ENCODE measurements around the gene FBXL14. TPM values are rescaled to one million over a fixed set of nuclear protein-coding genes. Genes with fewer than 3 reads are reported as not detected.

FBXL14 gene
- total RNA-seq, 4 donors from 2014 or later = 5.4 to 12.4 (median 7.6) TPM

GRCh38 chr12:1580526-1580925 lies 13.9 kb downstream of the FBXL14 start:
- Histone ChIP-seq H3K4me1 (peaks cover 16% of the 10 kb centered on the region), H3K27me3 (no peaks in the 10 kb centered on the region), H3K4me3 (no peak overlapping the region), H3K27ac (no peak overlapping the region), H3K9me3 (no peaks in the 10 kb centered on the region), H3K36me3 (no peaks in the 10 kb centered on the region)
- no peak for DNase-seq (ENCODE audit: low spot score in 2 of 2)
- 93% methylated on average over 3 of the region's 3 CpGs for WGBS
- no peak for TF ChIP-seq POLR2A (IDR thresholded peaks at IDR 0.05)
- no peak for TF ChIP-seq EP300 (IDR thresholded peaks at IDR 0.05)
- no peak for TF ChIP-seq POLR2AphosphoS5 (IDR thresholded peaks at IDR 0.05)
- TF ChIP-seq CTCF (IDR thresholded peaks at IDR 0.05) = no peak

- peaks cover 20% of the 10 kb centered on the region for H3K4me1 ChIP-seq
- H3K9me3 ChIP-seq = no peaks in the 10 kb centered on the region
- no peak for DNase-seq (ENCODE audit: low spot score in 2 of 2)
- no peak overlapping the region for H3K4me3 ChIP-seq
- no peak for TF ChIP-seq EP300 (IDR thresholded peaks at IDR 0.05)
- no peak for TF ChIP-seq CTCF (IDR thresholded peaks at IDR 0.05)
- no peak for TF ChIP-seq POLR2AphosphoS5 (IDR thresholded peaks at IDR 0.05)
- TF ChIP-seq POLR2A (IDR thresholded peaks at IDR 0.05) = no peak
- no peak overlapping the region for H3K27ac ChIP-seq
- H3K36me3 ChIP-seq = no peaks in the 10 kb centered on the region
- H3K27me3 ChIP-seq = no peaks in the 10 kb centered on the region
- WGBS = 91% methylated on average over 11 of the region's 11 CpGs
Measured at GRCh38 chr12:1579651-1580435, 14.5 kb downstream of the FBXL14 start.

GRCh38 chr12:1576410-1577241 lies 17.8 kb downstream of the FBXL14 start:
- H3K4me1 ChIP-seq = peaks cover 13% of the 10 kb centered on the region
- H3K9me3 ChIP-seq = no peaks in the 10 kb centered on the region
- H3K36me3 ChIP-seq = no peaks in the 10 kb centered on the region
- H3K4me3 ChIP-seq = peak overlapping the region; percentile 0
- DNase-seq (ENCODE audit: low spot score in 2 of 2) = no peak
- 71% methylated on average over 21 of the region's 21 CpGs for WGBS
- TF ChIP-seq POLR2A (IDR thresholded peaks at IDR 0.05) (no peak), EP300 (IDR thresholded peaks at IDR 0.05) (no peak), CTCF (IDR thresholded peaks at IDR 0.05) (no peak), POLR2AphosphoS5 (IDR thresholded peaks at IDR 0.05) (no peak)
- peak overlapping the region; percentile 59 for H3K27ac ChIP-seq
- no peaks in the 10 kb centered on the region for H3K27me3 ChIP-seq

- H3K27me3 ChIP-seq = no peaks in the 10 kb centered on the region
- DNase-seq (ENCODE audit: low spot score in 2 of 2) = no peak
- H3K27ac ChIP-seq = peak overlapping the region; percentile 59
- no peaks in the 10 kb centered on the region for H3K9me3 ChIP-seq
- peak overlapping the region; percentile 0 for H3K4me3 ChIP-seq
- no peaks in the 10 kb centered on the region for H3K36me3 ChIP-seq
- TF ChIP-seq EP300 (IDR thresholded peaks at IDR 0.05) (no peak), POLR2A (IDR thresholded peaks at IDR 0.05) (no peak), CTCF (IDR thresholded peaks at IDR 0.05) (no peak), POLR2AphosphoS5 (IDR thresholded peaks at IDR 0.05) (no peak)
- peaks cover 13% of the 10 kb centered on the region for H3K4me1 ChIP-seq
- 29% methylated on average over 20 of the region's 23 CpGs for WGBS
Measured at GRCh38 chr12:1575408-1576401, 18.7 kb downstream of the FBXL14 start.

Data from suprapubic skin (tissue), 4 donors.